WTC11 (cell line): ENCODE data around the gene PCK2. TPM values are rescaled to one million over a fixed set of nuclear protein-coding genes. Genes with fewer than 3 reads are reported as not detected.

Source experiments
- ATAC-seq: fragments of 200-7000 bp; cut with Tn5 transposase; 2 replicates; pipeline ENCODE4 v1.10.0; 2021; ENCODE audit warnings: mild to moderate bottlenecking, moderate library complexity
- CTCF ChIA-PET: fragments of 300-600 bp; sonication (Branson Sonifier 250); formaldehyde crosslinking; loops from one replicate; lab custom pipeline; 2021; ENCODE audit warnings: antibody characterized with exemption; lab: Charles Lee
- POLR2A ChIA-PET: fragments of 350-600 bp; sonication (Branson Sonifier 250); formaldehyde crosslinking; loops from one replicate; lab custom pipeline; 2021; ENCODE audit warnings: antibody characterized with exemption; lab: Charles Lee
- DNase-seq: peaks from one replicate; pipeline ENCODE4 v3.0.0; 2021; ENCODE audit warnings: low spot score
- H3K27ac Mint-ChIP-seq: 2 replicates; pipeline ENCODE4 v1.8.0; 2021; ENCODE audit warnings: mixed read lengths
- H3K27me3 Mint-ChIP-seq: 2 replicates; pipeline ENCODE4 v1.8.0; 2021; ENCODE audit warnings: low read depth, mild to moderate bottlenecking, moderate library complexity, mixed read lengths
- H3K36me3 Mint-ChIP-seq: 2 replicates; pipeline ENCODE4 v1.8.0; 2021; ENCODE audit warnings: mixed read lengths
- H3K4me1 Mint-ChIP-seq: 2 replicates; pipeline ENCODE4 v1.8.0; 2022; ENCODE audit warnings: mixed read lengths
- H3K4me3 Mint-ChIP-seq: 2 replicates; pipeline ENCODE4 v1.8.0; 2021; ENCODE audit warnings: mild to moderate bottlenecking, moderate library complexity, mixed read lengths
- H3K9me3 Mint-ChIP-seq: 2 replicates; pipeline ENCODE4 v1.8.0; 2021; ENCODE audit warnings: mixed read lengths
- AFF4 ChIP-seq: sonication (generic); formaldehyde crosslinking; IDR thresholded peaks from 2 replicates; pipeline ENCODE4 v1.8.1; 2023; ENCODE audit warnings: mild to moderate bottlenecking, missing genetic modification reagents, borderline replicate concordance
- CBFB ChIP-seq: sonication (generic); formaldehyde crosslinking; IDR thresholded peaks from 2 replicates; pipeline ENCODE4 v1.8.1; 2022; ENCODE audit warnings: mild to moderate bottlenecking, low read depth, missing genetic modification reagents
- ESRRA ChIP-seq: sonication (generic); formaldehyde crosslinking; IDR thresholded peaks from 2 replicates; pipeline ENCODE4 v1.8.1; 2022; ENCODE audit warnings: mild to moderate bottlenecking, missing genetic modification reagents, borderline replicate concordance
- ETV6 ChIP-seq: sonication (generic); formaldehyde crosslinking; IDR thresholded peaks from 2 replicates; pipeline ENCODE4 v1.8.1; 2022; ENCODE audit warnings: mild to moderate bottlenecking, missing genetic modification reagents
- FOXP1 ChIP-seq: sonication (generic); formaldehyde crosslinking; IDR thresholded peaks from 2 replicates; pipeline ENCODE4 v1.8.0; 2022; ENCODE audit warnings: missing genetic modification reagents, mild to moderate bottlenecking, moderate library complexity, borderline replicate concordance
- FOXP4 ChIP-seq: sonication (generic); formaldehyde crosslinking; IDR thresholded peaks from 2 replicates; pipeline ENCODE4 v1.8.0; 2022; ENCODE audit warnings: mild to moderate bottlenecking, missing genetic modification reagents
- HMGA2 ChIP-seq: fragments of 250-450 bp; sonication (Bioruptor Pico); IDR thresholded peaks from 2 replicates; pipeline ENCODE4 v1.4.0; 2021; ENCODE audit warnings: mild to moderate bottlenecking, moderate library complexity
- MYBL2 ChIP-seq: sonication (generic); formaldehyde crosslinking; IDR thresholded peaks from 2 replicates; pipeline ENCODE4 v1.8.1; 2023; ENCODE audit warnings: mild to moderate bottlenecking, moderate library complexity, missing genetic modification reagents
- NFATC4 ChIP-seq: fragments of 250-450 bp; sonication (Bioruptor Pico); IDR thresholded peaks from 2 replicates; pipeline ENCODE4 v1.9.0; 2021; ENCODE audit warnings: mild to moderate bottlenecking
- NR3C1 ChIP-seq: sonication (generic); formaldehyde crosslinking; conservative IDR thresholded peaks from 2 replicates; pipeline ENCODE4 v1.8.1; 2023; ENCODE audit warnings: low read depth, mild to moderate bottlenecking, missing genetic modification reagents
- OVOL2 ChIP-seq: fragments of 250-450 bp; sonication (Bioruptor Pico); IDR thresholded peaks from 2 replicates; pipeline ENCODE4 v1.9.0; 2021; ENCODE audit warnings: mild to moderate bottlenecking, borderline replicate concordance
- SMAD3 ChIP-seq: sonication (generic); formaldehyde crosslinking; IDR thresholded peaks from 2 replicates; pipeline ENCODE4 v1.8.0; 2022; ENCODE audit warnings: missing genetic modification reagents, mild to moderate bottlenecking, borderline replicate concordance
- SP1 ChIP-seq: sonication (generic); formaldehyde crosslinking; conservative IDR thresholded peaks from 2 replicates; pipeline ENCODE4 v1.8.1; 2022; ENCODE audit warnings: missing genetic modification reagents
- ZBTB21 ChIP-seq: sonication (generic); formaldehyde crosslinking; IDR thresholded peaks from 2 replicates; pipeline ENCODE4 v1.8.1; 2023; ENCODE audit warnings: mild to moderate bottlenecking, missing genetic modification reagents, borderline replicate concordance
- ZNF423 ChIP-seq: fragments of 250-450 bp; sonication (Bioruptor Pico); IDR thresholded peaks from 2 replicates; pipeline ENCODE4 v2.1.2; 2022; ENCODE audit warnings: mild to moderate bottlenecking, moderate library complexity
- total RNA-seq: library from RNA; stranded (reverse); gene quantifications from 3 replicates; pipeline ENCODE4 v1.2.3, GENCODE V29; 2021
- TF ChIP-seq, protein P1 (sequence below): sonication (generic); formaldehyde crosslinking; conservative IDR thresholded peaks from 2 replicates; pipeline ENCODE4 v1.8.1; 2022; ENCODE audit warnings: mild to moderate bottlenecking, missing genetic modification reagents
- TF ChIP-seq, protein P2 (sequence below): sonication (generic); formaldehyde crosslinking; IDR thresholded peaks from 2 replicates; pipeline ENCODE4 v1.8.1; 2022; ENCODE audit warnings: missing genetic modification reagents, borderline replicate concordance
- TF ChIP-seq, protein P3 (sequence below): fragments of 250-450 bp; sonication (Bioruptor Pico); conservative IDR thresholded peaks from 2 replicates; pipeline ENCODE4 v1.9.0; 2021; ENCODE audit warnings: mild to moderate bottlenecking
- TF ChIP-seq, protein P4 (sequence below): sonication (generic); formaldehyde crosslinking; IDR thresholded peaks from 2 replicates; pipeline ENCODE4 v1.8.1; 2023; ENCODE audit warnings: mild to moderate bottlenecking, moderate library complexity, missing genetic modification reagents
- TF ChIP-seq, protein P5 (sequence below): sonication (generic); formaldehyde crosslinking; IDR thresholded peaks from 2 replicates; pipeline ENCODE4 v1.8.1; 2022; ENCODE audit warnings: low read depth, mild to moderate bottlenecking, moderate library complexity, missing genetic modification reagents, borderline replicate concordance

PCK2 gene
- total RNA-seq, 1 experiment from 2014 or later = 67.0 TPM

- TF ChIP-seq MYBL2 (no peak), ZBTB21 (CRISPR knock-in tag) (no peak), ETV6 (CRISPR knock-in tag) (no peak), CBFB (no peak)
Observed at GRCh38 chr14:24150061-24150460, 56.0 kb downstream of the PCK2 start (continued).

- Mint-ChIP-seq H3K4me1 (peaks cover 18% of the 10 kb centered on the region), H3K36me3 (peaks cover 46% of the 10 kb centered on the region), H3K4me3 (no peak overlapping the region), H3K27ac (no peak overlapping the region), H3K9me3 (no peaks in the 10 kb centered on the region), H3K27me3 (no peaks in the 10 kb centered on the region)
- DNase-seq (no peak), ATAC-seq (no peak)
- ChIA-PET CTCF (interaction anchor here (0.7 to 4.1 kb wide), 4 partner anchors 10 to 158 kb away, joined by 3 to 19 read pairs (median 4); partner anchors contain the start of genes CIDEB, IPO4 and IRF9), POLR2A (interaction anchor here (0.7 to 1.7 kb wide), 2 partner anchors 10 to 36 kb away, joined by 3 to 4 read pairs; partner anchors contain the start of genes DCAF11, IRF9 and NRL)
- TF ChIP-seq FOXP4 (CRISPR knock-in tag) (no peak), NR3C1 (no peak), SMAD3 (CRISPR knock-in tag) (no peak), NFATC4 (CRISPR knock-in tag) (no peak), FOXP1 (CRISPR knock-in tag) (no peak), AFF4 (CRISPR knock-in tag) (no peak), ESRRA (CRISPR knock-in tag) (no peak), SP1 (CRISPR knock-in tag) (no peak), ZNF423 (CRISPR knock-in tag) (no peak)
- TF ChIP-seq, protein P1, sequence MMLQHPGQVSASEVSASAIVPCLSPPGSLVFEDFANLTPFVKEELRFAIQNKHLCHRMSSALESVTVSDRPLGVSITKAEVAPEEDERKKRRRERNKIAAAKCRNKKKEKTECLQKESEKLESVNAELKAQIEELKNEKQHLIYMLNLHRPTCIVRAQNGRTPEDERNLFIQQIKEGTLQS (CRISPR knock-in tag) = no peak
- TF ChIP-seq, protein P2, sequence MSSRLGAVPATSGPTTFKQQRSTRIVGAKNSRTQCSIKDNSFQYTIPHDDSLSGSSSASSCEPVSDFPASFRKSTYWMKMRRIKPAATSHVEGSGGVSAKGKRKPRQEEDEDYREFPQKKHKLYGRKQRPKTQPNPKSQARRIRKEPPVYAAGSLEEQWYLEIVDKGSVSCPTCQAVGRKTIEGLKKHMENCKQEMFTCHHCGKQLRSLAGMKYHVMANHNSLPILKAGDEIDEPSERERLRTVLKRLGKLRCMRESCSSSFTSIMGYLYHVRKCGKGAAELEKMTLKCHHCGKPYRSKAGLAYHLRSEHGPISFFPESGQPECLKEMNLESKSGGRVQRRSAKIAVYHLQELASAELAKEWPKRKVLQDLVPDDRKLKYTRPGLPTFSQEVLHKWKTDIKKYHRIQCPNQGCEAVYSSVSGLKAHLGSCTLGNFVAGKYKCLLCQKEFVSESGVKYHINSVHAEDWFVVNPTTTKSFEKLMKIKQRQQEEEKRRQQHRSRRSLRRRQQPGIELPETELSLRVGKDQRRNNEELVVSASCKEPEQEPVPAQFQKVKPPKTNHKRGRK (CRISPR knock-in tag) = no peak
Observed at GRCh38 chr14:24150567-24150966, 56.5 kb downstream of the PCK2 start.

- no peak overlapping the region for H3K4me3 Mint-ChIP-seq
- ChIA-PET CTCF (interaction anchor here (0.7 to 4.1 kb wide), 5 partner anchors 10 to 157 kb away, joined by 3 to 19 read pairs (median 4); partner anchors contain the start of genes CIDEB, IPO4 and IRF9), POLR2A (interaction anchor here (0.7 to 1.7 kb wide), 4 partner anchors 10 to 41 kb away, joined by 3 to 4 read pairs (median 3); partner anchors contain the start of genes DCAF11, EMC9, IRF9 and NRL)
- no peak overlapping the region for H3K27ac Mint-ChIP-seq
- peaks cover 13% of the 10 kb centered on the region for H3K4me1 Mint-ChIP-seq
- H3K27me3 Mint-ChIP-seq = no peaks in the 10 kb centered on the region
- peaks cover 51% of the 10 kb centered on the region for H3K36me3 Mint-ChIP-seq
- ATAC-seq = no peak
- H3K9me3 Mint-ChIP-seq = no peaks in the 10 kb centered on the region
- DNase-seq = no peak
- TF ChIP-seq SP1 (CRISPR knock-in tag) = no peak
- TF ChIP-seq ETV6 (CRISPR knock-in tag) = no peak
- no peak for TF ChIP-seq OVOL2 (CRISPR knock-in tag)
- TF ChIP-seq, protein P3, sequence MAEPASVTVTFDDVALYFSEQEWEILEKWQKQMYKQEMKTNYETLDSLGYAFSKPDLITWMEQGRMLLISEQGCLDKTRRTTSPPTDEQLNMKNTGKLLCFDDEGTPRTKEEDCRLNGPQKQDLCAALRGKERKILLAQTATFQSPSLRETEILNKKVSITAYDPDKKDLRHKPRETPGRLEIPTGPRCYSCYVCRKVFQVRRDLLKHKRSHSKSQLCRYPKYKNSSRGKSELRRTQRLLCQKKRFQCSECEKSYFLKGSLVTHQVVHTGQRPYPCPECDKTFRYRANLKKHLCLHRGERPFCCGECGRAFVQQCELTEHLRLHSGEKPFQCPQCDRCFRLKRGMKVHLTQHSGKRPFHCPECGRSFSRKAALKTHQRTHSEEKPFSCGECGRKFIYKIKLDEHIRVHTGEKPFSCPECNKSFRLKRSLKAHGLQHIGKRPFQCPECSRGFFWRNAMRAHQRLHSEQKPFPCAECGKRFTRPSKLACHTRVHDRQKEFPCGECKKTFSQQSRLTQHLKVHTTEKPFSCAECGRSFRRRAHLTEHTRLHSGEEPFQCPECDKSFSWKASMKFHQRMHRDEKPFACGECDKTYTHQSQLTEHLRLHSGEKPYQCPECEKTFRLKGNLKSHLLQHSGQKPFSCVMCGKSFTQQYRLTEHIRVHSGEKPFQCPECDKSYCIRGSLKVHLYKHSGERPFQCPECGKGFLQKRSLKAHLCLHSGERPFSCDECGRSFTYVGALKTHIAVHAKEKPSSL (CRISPR knock-in tag) = no peak
- no peak for TF ChIP-seq HMGA2 (CRISPR knock-in tag)
- TF ChIP-seq, protein P4, sequence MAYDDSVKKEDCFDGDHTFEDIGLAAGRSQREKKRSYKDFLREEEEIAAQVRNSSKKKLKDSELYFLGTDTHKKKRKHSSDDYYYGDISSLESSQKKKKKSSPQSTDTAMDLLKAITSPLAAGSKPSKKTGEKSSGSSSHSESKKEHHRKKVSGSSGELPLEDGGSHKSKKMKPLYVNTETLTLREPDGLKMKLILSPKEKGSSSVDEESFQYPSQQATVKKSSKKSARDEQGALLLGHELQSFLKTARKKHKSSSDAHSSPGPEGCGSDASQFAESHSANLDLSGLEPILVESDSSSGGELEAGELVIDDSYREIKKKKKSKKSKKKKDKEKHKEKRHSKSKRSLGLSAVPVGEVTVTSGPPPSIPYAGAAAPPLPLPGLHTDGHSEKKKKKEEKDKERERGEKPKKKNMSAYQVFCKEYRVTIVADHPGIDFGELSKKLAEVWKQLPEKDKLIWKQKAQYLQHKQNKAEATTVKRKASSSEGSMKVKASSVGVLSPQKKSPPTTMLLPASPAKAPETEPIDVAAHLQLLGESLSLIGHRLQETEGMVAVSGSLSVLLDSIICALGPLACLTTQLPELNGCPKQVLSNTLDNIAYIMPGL (CRISPR knock-in tag) = no peak
- TF ChIP-seq, protein P5, sequence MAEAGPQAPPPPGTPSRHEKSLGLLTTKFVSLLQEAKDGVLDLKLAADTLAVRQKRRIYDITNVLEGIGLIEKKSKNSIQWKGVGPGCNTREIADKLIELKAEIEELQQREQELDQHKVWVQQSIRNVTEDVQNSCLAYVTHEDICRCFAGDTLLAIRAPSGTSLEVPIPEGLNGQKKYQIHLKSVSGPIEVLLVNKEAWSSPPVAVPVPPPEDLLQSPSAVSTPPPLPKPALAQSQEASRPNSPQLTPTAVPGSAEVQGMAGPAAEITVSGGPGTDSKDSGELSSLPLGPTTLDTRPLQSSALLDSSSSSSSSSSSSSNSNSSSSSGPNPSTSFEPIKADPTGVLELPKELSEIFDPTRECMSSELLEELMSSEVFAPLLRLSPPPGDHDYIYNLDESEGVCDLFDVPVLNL = no peak
Observed at GRCh38 chr14:24150993-24151392, 56.9 kb downstream of the PCK2 start.
